ENCODE results near the gene ATXN3. TPM values are rescaled to one million over a fixed set of nuclear protein-coding genes. Genes with fewer than 3 reads are reported as not detected.

ATXN3 gene
- total RNA-seq, 1 donor from 2014 or later: 25.9 TPM

GRCh38 chr14:92121670-92122350 is 15.4 kb upstream of the ATXN3 start, which contains the start of the genes CPSF2 and NDUFB1:
Gene CPSF2, plus strand, starts transcription at chr14:92121969. Its CDS starts 9,016 bp downstream, at chr14:92130985.
Gene NDUFB1, minus strand, starts transcription at chr14:92121706. Its CDS starts 4,069 bp downstream, at chr14:92117637.
- H3K4me1 Mint-ChIP-seq: peaks cover 25% of the 10 kb centered on the region
- H3K27ac Mint-ChIP-seq (ENCODE audit: unreplicated experiment): peak within 1 kb of the TSS; percentile 100

DNA sequence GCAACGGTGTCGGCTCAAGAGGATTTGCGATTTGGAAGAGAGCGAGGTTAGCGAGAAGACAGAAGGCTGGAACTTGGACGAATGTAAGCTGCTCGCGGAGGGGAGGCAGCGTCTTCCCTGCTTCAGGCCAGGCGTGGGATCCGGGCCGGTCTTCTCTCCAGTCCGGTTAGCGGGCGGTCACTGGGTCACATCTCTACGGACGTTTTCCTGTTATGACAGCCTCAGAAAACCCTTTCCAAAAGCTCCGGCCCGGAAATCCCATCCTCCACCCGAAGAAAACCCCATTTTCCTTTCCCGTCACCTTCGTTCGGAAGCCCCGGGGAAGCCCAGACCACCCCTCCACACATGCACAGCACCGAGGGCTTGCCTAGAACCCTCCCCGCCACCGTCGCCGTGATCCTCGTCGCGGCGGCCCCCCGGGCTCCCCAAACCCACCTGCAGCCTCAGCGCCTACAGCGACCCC is 14.9 kb upstream of the ATXN3 start:
- Mint-ChIP-seq H3K27ac (ENCODE audit: unreplicated experiment) (peak overlapping the region; percentile 100), H3K9me3 (no peaks in the 10 kb centered on the region), H3K36me3 (ENCODE audit: low read depth) (peaks cover 3% of the 10 kb centered on the region), H3K4me3 (peak overlapping the region; percentile 98), H3K27me3 (ENCODE audit: low read depth) (no peaks in the 10 kb centered on the region), H3K4me1 (peaks cover 25% of the 10 kb centered on the region)
- peak; percentile 5 for DNase-seq (ENCODE audit: low read depth, low spot score)
- TF ChIP-seq, protein P1, sequence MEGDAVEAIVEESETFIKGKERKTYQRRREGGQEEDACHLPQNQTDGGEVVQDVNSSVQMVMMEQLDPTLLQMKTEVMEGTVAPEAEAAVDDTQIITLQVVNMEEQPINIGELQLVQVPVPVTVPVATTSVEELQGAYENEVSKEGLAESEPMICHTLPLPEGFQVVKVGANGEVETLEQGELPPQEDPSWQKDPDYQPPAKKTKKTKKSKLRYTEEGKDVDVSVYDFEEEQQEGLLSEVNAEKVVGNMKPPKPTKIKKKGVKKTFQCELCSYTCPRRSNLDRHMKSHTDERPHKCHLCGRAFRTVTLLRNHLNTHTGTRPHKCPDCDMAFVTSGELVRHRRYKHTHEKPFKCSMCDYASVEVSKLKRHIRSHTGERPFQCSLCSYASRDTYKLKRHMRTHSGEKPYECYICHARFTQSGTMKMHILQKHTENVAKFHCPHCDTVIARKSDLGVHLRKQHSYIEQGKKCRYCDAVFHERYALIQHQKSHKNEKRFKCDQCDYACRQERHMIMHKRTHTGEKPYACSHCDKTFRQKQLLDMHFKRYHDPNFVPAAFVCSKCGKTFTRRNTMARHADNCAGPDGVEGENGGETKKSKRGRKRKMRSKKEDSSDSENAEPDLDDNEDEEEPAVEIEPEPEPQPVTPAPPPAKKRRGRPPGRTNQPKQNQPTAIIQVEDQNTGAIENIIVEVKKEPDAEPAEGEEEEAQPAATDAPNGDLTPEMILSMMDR (conservative IDR thresholded peaks at IDR 0.05): no peak

More at GRCh38 chr14:92121670-92122350, 15.4 kb upstream of the ATXN3 start, which contains the start of the genes CPSF2 and NDUFB1:
- Mint-ChIP-seq H3K9me3 (no peaks in the 10 kb centered on the region), H3K4me3 (peak within 1 kb of the TSS; percentile 98), H3K27me3 (ENCODE audit: low read depth) (no peaks in the 10 kb centered on the region), H3K36me3 (ENCODE audit: low read depth) (peaks cover under 1% of the 10 kb centered on the region)
- DNase-seq (ENCODE audit: low read depth, low spot score): peak; percentile 76
- TF ChIP-seq, protein P1 (conservative IDR thresholded peaks at IDR 0.05): no peak

DNA sequence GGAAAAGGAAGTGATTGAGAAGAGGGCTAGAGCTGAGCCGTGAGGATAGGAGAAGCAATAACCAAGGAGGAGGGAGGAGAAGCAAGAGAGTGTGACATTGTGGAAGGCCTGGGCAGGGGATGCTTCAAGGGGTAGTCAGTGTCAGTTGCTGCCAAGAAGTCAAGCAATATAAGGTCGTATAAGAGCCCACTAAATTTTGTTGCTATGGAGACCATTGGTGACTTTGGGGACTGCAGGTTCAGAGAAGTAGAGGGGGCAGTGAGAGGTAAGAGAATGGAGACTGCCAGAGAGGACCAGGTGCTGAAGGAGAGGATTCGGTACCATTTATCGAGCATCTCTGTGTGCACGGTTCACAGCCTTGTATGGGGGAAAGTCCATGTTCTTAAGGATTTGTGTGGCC is 3.1 kb upstream of the ATXN3 start:
- H3K4me3 Mint-ChIP-seq: peak overlapping the region; percentile 13
- no peaks in the 10 kb centered on the region for H3K36me3 Mint-ChIP-seq (ENCODE audit: low read depth)
- no peaks in the 10 kb centered on the region for H3K9me3 Mint-ChIP-seq
- no peak overlapping the region for H3K27ac Mint-ChIP-seq (ENCODE audit: unreplicated experiment)
- TF ChIP-seq, protein P1 (conservative IDR thresholded peaks at IDR 0.05): no peak
- DNase-seq (ENCODE audit: low read depth, low spot score): no peak
- H3K27me3 Mint-ChIP-seq (ENCODE audit: low read depth): peaks cover 2% of the 10 kb centered on the region
- H3K4me1 Mint-ChIP-seq: peaks cover 31% of the 10 kb centered on the region

DNA sequence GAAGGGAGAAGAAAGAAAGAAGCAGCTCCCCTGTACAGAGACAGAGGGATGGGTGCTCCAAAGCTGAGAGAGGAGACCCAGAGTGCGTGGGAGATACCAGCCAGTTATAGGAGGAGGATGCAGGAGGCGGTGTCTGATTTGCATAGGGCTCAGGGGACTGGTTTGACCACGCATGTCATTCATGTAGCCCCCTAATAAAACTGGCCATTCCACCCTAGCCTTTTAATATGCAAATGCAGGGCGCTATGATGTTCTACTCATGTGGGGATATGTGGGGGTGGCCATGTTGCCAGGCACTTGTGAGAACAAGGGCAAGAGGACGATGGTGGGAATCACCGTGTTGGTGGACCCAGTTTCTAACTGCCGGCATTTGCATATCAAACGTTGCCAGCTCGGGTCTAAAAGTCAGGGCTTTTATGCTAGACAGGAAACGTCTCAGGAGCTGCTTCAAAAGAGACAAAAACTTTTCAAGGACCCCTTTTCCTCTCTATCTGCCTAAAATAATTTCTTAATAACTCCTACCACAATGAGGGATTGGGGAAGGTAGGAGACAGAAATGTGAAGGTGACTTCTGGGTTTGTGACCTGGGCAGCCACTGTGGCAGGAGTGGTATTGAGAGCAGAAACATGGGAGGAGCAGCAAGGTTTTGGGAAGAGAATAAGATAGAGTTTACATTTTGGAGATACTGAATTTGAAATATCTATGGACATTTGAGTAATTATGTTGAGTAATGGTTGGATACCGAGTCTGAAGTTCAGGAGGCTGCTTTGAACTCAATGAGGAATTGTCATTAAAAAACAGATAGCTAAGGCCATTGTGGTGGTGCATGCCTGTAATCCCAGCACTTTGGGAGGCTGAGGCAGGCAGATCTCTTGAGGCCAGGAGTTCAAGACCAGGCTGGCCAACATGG is 2.2 kb upstream of the ATXN3 start:
- peak; percentile 11 for DNase-seq (ENCODE audit: low read depth, low spot score)
- TF ChIP-seq, protein P1 (conservative IDR thresholded peaks at IDR 0.05): no peak
- H3K36me3 Mint-ChIP-seq (ENCODE audit: low read depth): no peaks in the 10 kb centered on the region
- peak overlapping the region; percentile 76 for H3K27ac Mint-ChIP-seq (ENCODE audit: unreplicated experiment)
- H3K27me3 Mint-ChIP-seq (ENCODE audit: low read depth): peaks cover 2% of the 10 kb centered on the region
- H3K9me3 Mint-ChIP-seq: no peaks in the 10 kb centered on the region
- peak overlapping the region; percentile 14 for H3K4me3 Mint-ChIP-seq
- H3K4me1 Mint-ChIP-seq: peaks cover 31% of the 10 kb centered on the region

- Mint-ChIP-seq H3K4me1 (peaks cover 40% of the 10 kb centered on the region), H3K9me3 (no peaks in the 10 kb centered on the region), H3K27ac (ENCODE audit: unreplicated experiment) (peak overlapping the region; percentile 83), H3K4me3 (peak overlapping the region; percentile 95), H3K27me3 (ENCODE audit: low read depth) (peaks cover 2% of the 10 kb centered on the region), H3K36me3 (ENCODE audit: low read depth) (no peaks in the 10 kb centered on the region)
- peak; percentile 9 for DNase-seq (ENCODE audit: low read depth, low spot score)
- TF ChIP-seq, protein P1 (conservative IDR thresholded peaks at IDR 0.05): no peak
These were observed 564 bp downstream of the ATXN3 start for GRCh38 chr14:92105893-92106142.
